Chondrocyte (in vitro differentiated cells): ENCODE results near the gene LYSET. TPM values are rescaled to one million over a fixed set of nuclear protein-coding genes. Genes with fewer than 3 reads are reported as not detected.
"Not testable (repeated sequence)": the region's sequence is repeated elsewhere in the genome, so short reads cannot be mapped to it uniquely, and the experiment has no call there.

Experiments used
- DNase-seq: peaks from one replicate; pipeline ENCODE4 v3.0.0; 2021; ENCODE audit warnings: mixed read lengths, low spot score
- H3K27ac Mint-ChIP-seq: one replicate; pipeline ENCODE4 v1.8.0; 2021; ENCODE audit warnings: mild to moderate bottlenecking, moderate library complexity, mixed read lengths; ENCODE audit not compliant: unreplicated experiment
- H3K27me3 Mint-ChIP-seq: 2 replicates; pipeline ENCODE4 v1.8.0; 2021; ENCODE audit warnings: low read depth, mixed read lengths
- H3K36me3 Mint-ChIP-seq: 2 replicates; pipeline ENCODE4 v1.8.0; 2021; ENCODE audit warnings: low read depth, mixed read lengths
- H3K4me1 Mint-ChIP-seq: 2 replicates; pipeline ENCODE4 v1.8.0; 2021; ENCODE audit warnings: low read depth, mild to moderate bottlenecking, mixed read lengths
- H3K4me3 Mint-ChIP-seq: one replicate; pipeline ENCODE4 v1.8.0; 2021; ENCODE audit warnings: mild to moderate bottlenecking, moderate library complexity, mixed read lengths; ENCODE audit not compliant: unreplicated experiment
- H3K9me3 Mint-ChIP-seq: 2 replicates; pipeline ENCODE4 v1.8.0; 2021; ENCODE audit warnings: low read depth, mixed read lengths
- CTCF ChIP-seq: fragments of 200-600 bp; sonication (generic); IDR thresholded peaks from 2 replicates; pipeline ENCODE4 v1.5.0; 2021; ENCODE audit warnings: antibody characterized with exemption, mild to moderate bottlenecking, moderate library complexity
- long read RNA-seq: library from polyadenylated mRNA; stranded (forward); transcript quantifications from one replicate; pipeline ENCODE4 v2.0.0, GENCODE V29; 2021
- total RNA-seq: library from RNA; stranded (reverse); gene quantifications from 3 replicates; pipeline ENCODE4 v1.2.1, GENCODE V29; 2021

LYSET gene, protein sequence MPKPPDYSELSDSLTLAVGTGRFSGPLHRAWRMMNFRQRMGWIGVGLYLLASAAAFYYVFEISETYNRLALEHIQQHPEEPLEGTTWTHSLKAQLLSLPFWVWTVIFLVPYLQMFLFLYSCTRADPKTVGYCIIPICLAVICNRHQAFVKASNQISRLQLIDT
- 13.1 to 15.2 TPM (median 14.9 TPM) in 3 replicates for total RNA-seq
- long read RNA-seq, transcript TMEM251-201 (2 exons, 909 nt): major isoform, 13 of 26 reads
- long read RNA-seq, transcript TMEM251-202 (2 exons, 1,303 nt): minor isoform, 12 of 26 reads
- long read RNA-seq, partial matches to known transcripts: 1 of 26 reads
- long read RNA-seq, other reads (novel, unspliced or antisense): 0 of 26 reads

DNA sequence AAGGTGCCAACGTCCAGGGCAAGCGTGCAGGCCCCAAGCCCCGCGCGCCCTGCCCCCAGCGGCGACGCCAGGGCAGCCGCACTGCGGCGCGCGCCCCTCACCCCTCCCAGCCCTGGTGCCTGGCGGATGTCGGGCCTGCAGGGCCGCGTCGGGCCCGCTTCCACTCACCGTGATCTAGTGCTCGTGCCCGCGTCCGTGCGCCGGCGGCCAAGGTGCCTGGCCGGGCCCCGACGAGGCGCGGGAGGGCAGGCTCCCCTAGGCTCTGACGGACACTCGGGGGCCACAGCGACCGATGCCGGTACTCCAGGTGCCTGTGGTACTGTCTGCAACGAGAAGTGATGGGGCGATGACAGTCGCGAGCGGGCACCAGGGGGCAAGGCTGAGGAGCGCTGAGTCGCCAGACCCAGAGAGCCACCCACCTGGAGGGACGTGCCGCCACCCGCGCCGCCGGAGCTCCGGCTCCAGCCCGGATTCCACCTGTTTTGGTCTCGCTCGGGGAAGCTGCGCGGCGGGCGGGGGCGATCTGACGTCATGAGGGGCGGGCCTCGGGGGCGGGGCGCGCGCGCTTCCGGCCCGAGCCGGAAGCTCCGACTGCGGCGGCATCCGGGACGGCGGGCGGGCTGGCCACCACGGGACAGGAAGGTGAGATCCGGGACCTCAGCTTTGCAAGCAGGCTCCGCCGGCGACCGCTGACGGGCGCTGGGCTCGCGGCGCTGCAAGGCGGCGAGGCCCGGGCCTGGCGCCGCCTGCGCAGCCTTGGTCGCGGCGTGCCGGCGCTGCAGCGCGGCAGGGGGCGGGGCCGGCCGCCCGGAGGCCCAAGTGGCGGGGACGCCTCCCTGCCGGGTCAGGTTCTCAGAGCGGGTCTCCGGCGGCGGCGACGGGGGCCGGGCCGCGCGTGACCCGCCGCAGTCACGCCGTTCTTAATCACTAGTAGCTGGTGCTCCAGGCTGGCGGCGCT, at the start of gene LYSET, which contains the start of gene MOAP1:
TSS of gene LYSET (plus strand) at position 927 of the 958 bp plus-strand sequence. CDS start 89 bp downstream, outside the sequence.
TSS of gene MOAP1 (minus strand) at position 507 of the 958 bp plus-strand sequence. CDS start 655 bp downstream, outside the sequence.
- peaks cover 5% of the 10 kb centered on the region for H3K36me3 Mint-ChIP-seq
- H3K27me3 Mint-ChIP-seq: no peaks in the 10 kb centered on the region
- TF ChIP-seq CTCF: peak; percentile 61
- H3K4me3 Mint-ChIP-seq: peak within 1 kb of the TSS; percentile 85
- peak within 1 kb of the TSS; percentile 97 for H3K27ac Mint-ChIP-seq
- peaks cover 33% of the 10 kb centered on the region for H3K4me1 Mint-ChIP-seq
- DNase-seq: peak; percentile 94
- no peaks in the 10 kb centered on the region for H3K9me3 Mint-ChIP-seq

GRCh38 chr14:93135399-93135798, 49.7 kb upstream of the LYSET start:
- Mint-ChIP-seq H3K9me3 (no peaks in the 10 kb centered on the region), H3K27me3 (peaks cover 3% of the 10 kb centered on the region)
- no peak for DNase-seq

GRCh38 chr14:93136009-93136408, 49.1 kb upstream of the LYSET start:
- Mint-ChIP-seq H3K4me1 (peaks cover 14% of the 10 kb centered on the region), H3K36me3 (no peaks in the 10 kb centered on the region), H3K27me3 (peaks cover 5% of the 10 kb centered on the region), H3K9me3 (no peaks in the 10 kb centered on the region), H3K4me3 (no peak overlapping the region), H3K27ac (peak overlapping the region; percentile 45)
- TF ChIP-seq CTCF: no peak
- no peak for DNase-seq

More at GRCh38 chr14:93135399-93135798, 49.7 kb upstream of the LYSET start:
- TF ChIP-seq CTCF: no peak
- H3K27ac Mint-ChIP-seq: no peak overlapping the region
- H3K4me1 Mint-ChIP-seq: peaks cover 14% of the 10 kb centered on the region
- no peak overlapping the region for H3K4me3 Mint-ChIP-seq
- H3K36me3 Mint-ChIP-seq: no peaks in the 10 kb centered on the region

GRCh38 chr14:93136508-93136907, 48.6 kb upstream of the LYSET start:
- DNase-seq, H3K36me3 Mint-ChIP-seq, H3K9me3 Mint-ChIP-seq, H3K4me3 Mint-ChIP-seq, H3K27me3 Mint-ChIP-seq, H3K27ac Mint-ChIP-seq: not testable (repeated sequence)
- H3K4me1 Mint-ChIP-seq: peaks cover 14% of the 10 kb centered on the region

- no peak overlapping the region for H3K27ac Mint-ChIP-seq
- no peak for DNase-seq
- H3K9me3 Mint-ChIP-seq: no peaks in the 10 kb centered on the region
- H3K4me3 Mint-ChIP-seq: no peak overlapping the region
- peaks cover 14% of the 10 kb centered on the region for H3K4me1 Mint-ChIP-seq
- no peaks in the 10 kb centered on the region for H3K36me3 Mint-ChIP-seq
- TF ChIP-seq CTCF: no peak
- peaks cover 5% of the 10 kb centered on the region for H3K27me3 Mint-ChIP-seq
Measured at GRCh38 chr14:93137864-93138263, 47.3 kb upstream of the LYSET start.
